SU-DHL-6 (cell line): Measurements from ENCODE around the gene ANKRD33B.

Experiments used
- H2AFZ ChIP-seq: fragments of 200-600 bp; sonication (generic); 2 replicates; pipeline ENCODE4 v1.6.1; 2014; ENCODE audit warnings: low read depth, mild to moderate bottlenecking, moderate library complexity, mixed read lengths, antibody characterized with exemption, low read length; ENCODE audit not compliant: severe bottlenecking
- H3F3A ChIP-seq: fragments of 200-600 bp; shearing (Covaris generic); 2 replicates; pipeline ENCODE4 v1.6.0; 2016; ENCODE audit warnings: antibody characterized with exemption, mild to moderate bottlenecking; ENCODE audit not compliant: insufficient read depth
- H3K27ac ChIP-seq: fragments of 200-600 bp; sonication (generic); 2 replicates; pipeline ENCODE4 v1.5.1; 2016; ENCODE audit warnings: low read depth, mild to moderate bottlenecking, low read length, moderate library complexity, mixed read lengths
- H3K27me3 ChIP-seq: fragments of 200-600 bp; sonication (generic), shearing (Covaris generic); 2 replicates; pipeline ENCODE4 v1.6.0; 2014; ENCODE audit warnings: mild to moderate bottlenecking, low read length
- H3K36me3 ChIP-seq: fragments of 200-600 bp; sonication (generic); 2 replicates; pipeline ENCODE4 v1.6.1; 2014; ENCODE audit warnings: mild to moderate bottlenecking, low read length, mixed read lengths
- H3K4me2 ChIP-seq: fragments of 300-600, 200-600 bp; shearing (Covaris generic), sonication (generic); 2 replicates; pipeline ENCODE4 v1.6.0; 2014; ENCODE audit warnings: low read length, low read depth, mild to moderate bottlenecking; ENCODE audit not compliant: poor library complexity, severe bottlenecking
- H3K4me3 ChIP-seq: fragments of 200-600 bp; sonication (generic); 2 replicates; pipeline ENCODE4 v1.5.1; 2014; ENCODE audit warnings: antibody characterized with exemption, low read length, mild to moderate bottlenecking, mixed read lengths; ENCODE audit not compliant: insufficient read depth, poor library complexity, severe bottlenecking
- H3K79me2 ChIP-seq: fragments of 200-600 bp; sonication (generic); 2 replicates; pipeline ENCODE4 v1.6.1; 2014; ENCODE audit warnings: mild to moderate bottlenecking, low read length, moderate library complexity; ENCODE audit not compliant: insufficient read depth
- H3K9ac ChIP-seq: fragments of 200-600 bp; sonication (generic); 2 replicates; pipeline ENCODE4 v1.7.0; 2014; ENCODE audit warnings: mild to moderate bottlenecking, low read length
- H3K9me2 ChIP-seq: fragments of 200-600 bp; sonication (generic); replicated peaks from 2 replicates; pipeline ENCODE4 v1.6.1; 2014; ENCODE audit warnings: low read length; ENCODE audit not compliant: insufficient read depth
- H3K9me3 ChIP-seq: fragments of 200-600 bp; sonication (generic); 2 replicates; pipeline ENCODE4 v1.6.1; 2014; ENCODE audit warnings: low read length, mixed read lengths; ENCODE audit not compliant: insufficient read depth
- H4K20me1 ChIP-seq: fragments of 200-600 bp; sonication (generic); 2 replicates; pipeline ENCODE4 v1.6.1; 2014; ENCODE audit warnings: low read depth, mild to moderate bottlenecking, antibody characterized with exemption, low read length, moderate library complexity, mixed read lengths
- CTCF ChIP-seq: fragments of 200-600 bp; sonication (generic); IDR thresholded peaks from one replicate; pipeline ENCODE4 v1.5.1; 2017; ENCODE audit warnings: antibody characterized with exemption, mild to moderate bottlenecking, low read length, moderate library complexity; ENCODE audit not compliant: insufficient read depth, poor library complexity, severe bottlenecking
- EZH2phosphoT487 ChIP-seq: fragments of 200-600 bp; sonication (generic), shearing (Covaris generic); conservative IDR thresholded peaks from 2 replicates; pipeline ENCODE4 v1.6.1; 2018; ENCODE audit warnings: mild to moderate bottlenecking, antibody characterized with exemption, low read length, moderate library complexity, mixed read lengths

ANKRD33B gene

GRCh38 chr5:10539687-10539998, 24.2 kb upstream of the ANKRD33B start:
- no peak overlapping the region for H3K4me3 ChIP-seq
- no peaks in the 10 kb centered on the region for H3K79me2 ChIP-seq
- no peak overlapping the region for H3K27ac ChIP-seq
- no peaks in the 10 kb centered on the region for H3K9me3 ChIP-seq
- no peak overlapping the region for H2AFZ ChIP-seq
- no peaks in the 10 kb centered on the region for H3K9me2 ChIP-seq
- H3K4me2 ChIP-seq, result no peak overlapping the region
- H4K20me1 ChIP-seq, result no peaks in the 10 kb centered on the region
- TF ChIP-seq EZH2phosphoT487 (no peak), CTCF (no peak)
- H3K36me3 ChIP-seq, result no peaks in the 10 kb centered on the region
- H3K9ac ChIP-seq, result no peak overlapping the region
- H3K27me3 ChIP-seq, result no peaks in the 10 kb centered on the region
- no peaks in the 10 kb centered on the region; the same call in 1 of the 2 replicates for H3F3A ChIP-seq

- no peaks in the 10 kb centered on the region for H3K36me3 ChIP-seq
- no peaks in the 10 kb centered on the region for H3K27me3 ChIP-seq
- TF ChIP-seq EZH2phosphoT487, result no peak
- no peak for TF ChIP-seq CTCF
- H3K9me2 ChIP-seq, result no peaks in the 10 kb centered on the region
- no peaks in the 10 kb centered on the region for H3K79me2 ChIP-seq
- no peak overlapping the region for H2AFZ ChIP-seq
- H3F3A ChIP-seq, result no peaks in the 10 kb centered on the region; the same call in 1 of the 2 replicates
- H4K20me1 ChIP-seq, result no peaks in the 10 kb centered on the region
- no peaks in the 10 kb centered on the region for H3K9me3 ChIP-seq
- no peak overlapping the region for H3K9ac ChIP-seq
- H3K4me2 ChIP-seq, result no peak overlapping the region
- H3K27ac ChIP-seq, result no peak overlapping the region
- no peak overlapping the region for H3K4me3 ChIP-seq
These were observed 23.8 kb upstream of the ANKRD33B start for GRCh38 chr5:10540036-10540544.

GRCh38 chr5:10540951-10541646, 22.8 kb upstream of the ANKRD33B start:
- Histone ChIP-seq H4K20me1 (no peaks in the 10 kb centered on the region), H3K27me3 (no peaks in the 10 kb centered on the region), H3F3A (no peaks in the 10 kb centered on the region; the same call in 1 of the 2 replicates), H2AFZ (no peak overlapping the region), H3K4me3 (no peak overlapping the region), H3K9ac (no peak overlapping the region), H3K79me2 (no peaks in the 10 kb centered on the region), H3K4me2 (no peak overlapping the region), H3K27ac (no peak overlapping the region), H3K36me3 (no peaks in the 10 kb centered on the region), H3K9me3 (no peaks in the 10 kb centered on the region), H3K9me2 (no peaks in the 10 kb centered on the region)
- TF ChIP-seq CTCF (no peak), EZH2phosphoT487 (no peak)
